DMS 273 (cell line): ENCODE results near the gene ARPC1B.
"Not testable (repeated sequence)": the region's sequence is repeated elsewhere in the genome, so short reads cannot be mapped to it uniquely, and the experiment has no call there.

Experiments
- DNase-seq: peaks from one replicate; lab custom pipeline; 2025; ENCODE audit not compliant: unreplicated experiment; lab: John Stamatoyannopoulos, UW

ARPC1B gene

GRCh38 chr7:99368750-99369389, 5.7 kb upstream of the ARPC1B start:
- no peak for DNase-seq

GRCh38 chr7:99369767-99370391, 4.7 kb upstream of the ARPC1B start:
- peak; percentile 34 for DNase-seq

GRCh38 chr7:99371376-99371920, 3.1 kb upstream of the ARPC1B start:
- DNase-seq, result no peak

GRCh38 chr7:99372275-99373090, 2.0 kb upstream of the ARPC1B start:
- DNase-seq, result peak; percentile 22

- DNase-seq, result no peak
Measured at GRCh38 chr7:99373091-99374066, 1.2 kb upstream of the ARPC1B start.

- peak; percentile 89 for DNase-seq
Measured at GRCh38 chr7:99375070-99375807, 709 bp downstream of the ARPC1B start.

- DNase-seq, result peak; percentile 36
Measured at GRCh38 chr7:99379043-99379577, 4.6 kb downstream of the ARPC1B start.

GRCh38 chr7:99379693-99380031, 5.1 kb downstream of the ARPC1B start:
- not testable (repeated sequence) for DNase-seq

GRCh38 chr7:99380032-99380822, 5.7 kb downstream of the ARPC1B start:
- no peak for DNase-seq

GRCh38 chr7:99380823-99381663, 6.5 kb downstream of the ARPC1B start:
- DNase-seq, result no peak

GRCh38 chr7:99381664-99382075, 7.1 kb downstream of the ARPC1B start:
- DNase-seq, result peak; percentile 25

- no peak for DNase-seq
Measured at GRCh38 chr7:99383203-99383602, 8.7 kb downstream of the ARPC1B start.

GRCh38 chr7:99383791-99384370, 9.4 kb downstream of the ARPC1B start:
- no peak for DNase-seq

GRCh38 chr7:99384523-99384922, 10.0 kb downstream of the ARPC1B start:
- DNase-seq, result no peak

GRCh38 chr7:99385564-99385963, 11.0 kb downstream of the ARPC1B start:
- no peak for DNase-seq

- peak; percentile 71 for DNase-seq
Measured at GRCh38 chr7:99386584-99387238, 12.2 kb downstream of the ARPC1B start.

GRCh38 chr7:99387239-99387635, 12.7 kb downstream of the ARPC1B start:
- DNase-seq, result not testable (repeated sequence)
